HCT116 (cell line): Measurements from ENCODE around the gene NUDT16L1. TPM values are rescaled to one million over a fixed set of nuclear protein-coding genes. Genes with fewer than 3 reads are reported as not detected.

ENCODE experiments used
- ATAC-seq: fragments of 200-7000 bp; cut with Tn5 transposase; 2 replicates; pipeline ENCODE4 v1.9.1; 2020; ENCODE audit warnings: mild to moderate bottlenecking, moderate library complexity
- BruUV-seq: library from RNA; stranded (reverse); fragments of 400-500 nt; replicated peaks from 2 replicates; lab custom pipeline; 2021; lab: Mats Ljungman, UMichigan
- CTCF ChIA-PET: fragments of 300-600 bp; sonication (Branson Sonifier 250); formaldehyde crosslinking; loops from one replicate; lab custom pipeline; 2021; ENCODE audit warnings: antibody characterized with exemption; lab: Charles Lee
- POLR2A ChIA-PET: fragments of 300-600, 350-600 bp; sonication (Branson Sonifier 250); formaldehyde crosslinking; loops from one replicate; lab custom pipeline; 2021; ENCODE audit warnings: antibody characterized with exemption; lab: Charles Lee
- RAD21 ChIA-PET, 2 experiments: fragments of 300-600 bp; sonication (Branson Sonifier 250); formaldehyde crosslinking; loops; one replicate each; lab custom pipeline; 2023; ENCODE audit warnings: low total read pairs in 2 of 2; ENCODE audit not compliant: uncharacterized antibody in 2 of 2, unreplicated experiment in 2 of 2, low non-redundant PET in 1 of 2; lab: Charles Lee
- DNase-seq: peaks from one replicate; pipeline ENCODE4 v3.0.0-alpha.2; 2010; ENCODE audit warnings: low read depth, low spot score
- H2AFZ ChIP-seq: fragments of 200-600 bp; shearing (Covaris generic), sonication (generic); 2 replicates; pipeline ENCODE4 v1.6.1; 2017; ENCODE audit warnings: low read depth, mixed run types, mixed read lengths, antibody characterized with exemption, low read length; ENCODE audit not compliant: poor library complexity, severe bottlenecking
- H3K27ac ChIP-seq: 2 replicates; pipeline ENCODE4 v1.5.1; 2012; ENCODE audit warnings: low read depth, low read length
- H3K27me3 ChIP-seq: fragments of 200-600 bp; sonication (generic); 2 replicates; pipeline ENCODE4 v1.6.1; 2016; ENCODE audit warnings: mixed run types, low read length, mixed read lengths; ENCODE audit not compliant: insufficient read depth
- H3K36me3 ChIP-seq, 2 experiments: fragments of 200-500 bp in 1 of 2; fragments of 200-600 bp in 1 of 2; sonication (Bioruptor generic) in 1 of 2; sonication (generic) in 1 of 2; 2 replicates each; pipeline versions ENCODE4 v1.5.1 to v1.6.1; 2014 to 2016; ENCODE audit warnings: low read length in 2 of 2, inconsistent platforms in 1 of 2, mixed read lengths in 1 of 2, mixed run types in 1 of 2; ENCODE audit not compliant: insufficient read depth in 2 of 2, control insufficient read depth in 1 of 2
- H3K4me1 ChIP-seq, 2 experiments: fragments of 200-600 bp in 1 of 2; sonication (generic) in 1 of 2; 2 replicates each; pipeline versions ENCODE4 v1.5.1 to v1.6.1; 2012 to 2017; ENCODE audit warnings: low read length in 2 of 2, inconsistent platforms in 1 of 2, mild to moderate bottlenecking in 1 of 2, mixed read lengths in 1 of 2, mixed run types in 1 of 2, moderate library complexity in 1 of 2; ENCODE audit not compliant: insufficient read depth in 2 of 2, control insufficient read depth in 1 of 2
- H3K4me2 ChIP-seq: fragments of 200-600 bp; sonication (generic); 2 replicates; pipeline ENCODE4 v1.6.1; 2017; ENCODE audit warnings: mixed run types, low read length, mixed read lengths
- H3K4me3 ChIP-seq, 2 experiments: fragments of 200-600 bp in 1 of 2; sonication (generic) in 1 of 2; replicated peaks in 1 of 2; 2 replicates each; pipeline ENCODE4 v1.5.1; 2011 to 2016; ENCODE audit warnings: low read length in 2 of 2, control low read depth in 1 of 2, low read depth in 1 of 2, mild to moderate bottlenecking in 1 of 2, mixed read lengths in 1 of 2, mixed run types in 1 of 2
- H3K79me2 ChIP-seq: fragments of 200-600 bp; sonication (generic); 2 replicates; pipeline ENCODE4 v1.6.1; 2017; ENCODE audit warnings: mild to moderate bottlenecking, mixed run types, low read length, moderate library complexity, mixed read lengths; ENCODE audit not compliant: insufficient read depth
- H3K9ac ChIP-seq: fragments of 200-600 bp; sonication (generic); 2 replicates; pipeline ENCODE4 v1.6.1; 2016; ENCODE audit warnings: low read length, mixed read lengths
- H3K9me2 ChIP-seq: fragments of 200-600 bp; sonication (generic), shearing (Covaris generic); 2 replicates; pipeline ENCODE4 v1.6.1; 2017; ENCODE audit warnings: mixed run types, mild to moderate bottlenecking, moderate library complexity; ENCODE audit not compliant: insufficient read depth
- H3K9me3 ChIP-seq, 2 experiments: fragments of 200-500 bp in 1 of 2; fragments of 200-600 bp in 1 of 2; sonication (Bioruptor generic) in 1 of 2; sonication (generic) in 1 of 2; 2 replicates each; pipeline ENCODE4 v1.6.1; 2014 to 2017; ENCODE audit warnings: low read length in 2 of 2, mixed read lengths in 2 of 2, inconsistent platforms in 1 of 2, low read depth in 1 of 2, mild to moderate bottlenecking in 1 of 2, mixed run types in 1 of 2, moderate library complexity in 1 of 2; ENCODE audit not compliant: control insufficient read depth in 1 of 2, insufficient read depth in 1 of 2
- H4K20me1 ChIP-seq: fragments of 200-600 bp; sonication (generic), shearing (Covaris generic); 2 replicates; pipeline ENCODE4 v1.6.1; 2017; ENCODE audit warnings: mixed run types, mild to moderate bottlenecking, moderate library complexity; ENCODE audit not compliant: insufficient read depth
- ATF3 ChIP-seq: IDR thresholded peaks from 2 replicates; pipeline ENCODE4 v1.6.1; 2012
- CBX3 ChIP-seq: IDR thresholded peaks from 2 replicates; pipeline ENCODE4 v1.6.1; 2012; ENCODE audit warnings: low read depth
- CEBPB ChIP-seq: IDR thresholded peaks from 2 replicates; pipeline ENCODE4 v1.6.1; 2012; ENCODE audit warnings: low read depth
- CTCF ChIP-seq, 3 experiments: fragments of 200-600 bp in 1 of 3; sonication (generic) in 1 of 3; IDR thresholded peaks in 2 of 3; conservative IDR thresholded peaks in 1 of 3; 2 replicates each; pipeline ENCODE4 v1.5.1; 2012 to 2017; ENCODE audit warnings: low read depth in 2 of 3, low read length in 2 of 3, antibody characterized with exemption in 1 of 3, borderline replicate concordance in 1 of 3, control low read depth in 1 of 3, mild to moderate bottlenecking in 1 of 3, mixed read lengths in 1 of 3, mixed run types in 1 of 3, moderate library complexity in 1 of 3; ENCODE audit not compliant: insufficient read depth in 1 of 3
- EGR1 ChIP-seq: IDR thresholded peaks from 2 replicates; pipeline ENCODE4 v1.6.1; 2012; ENCODE audit warnings: low read depth
- ELF1 ChIP-seq: IDR thresholded peaks from 2 replicates; pipeline ENCODE4 v1.6.1; 2012; ENCODE audit warnings: low read depth, borderline replicate concordance
- EZH2 ChIP-seq: fragments of 200-600 bp; sonication (generic); IDR thresholded peaks from 2 replicates; pipeline ENCODE4 v1.6.1; 2017; ENCODE audit warnings: antibody characterized with exemption, mixed run types
- EZH2phosphoT487 ChIP-seq: fragments of 200-600 bp; IDR thresholded peaks from 2 replicates; pipeline ENCODE4 v1.6.1; 2018; ENCODE audit warnings: antibody characterized with exemption, borderline replicate concordance
- FOSL1 ChIP-seq: IDR thresholded peaks from 2 replicates; pipeline ENCODE4 v1.6.1; 2012; ENCODE audit warnings: low read depth
- JUND ChIP-seq: IDR thresholded peaks from 2 replicates; pipeline ENCODE4 v1.6.1; 2012
- MAX ChIP-seq: IDR thresholded peaks from 2 replicates; pipeline ENCODE4 v1.6.1; 2012
- POLR2A ChIP-seq: IDR thresholded peaks from 2 replicates; pipeline ENCODE4 v1.7.0; 2011; ENCODE audit warnings: borderline replicate concordance; ENCODE audit not compliant: insufficient read depth, insufficient read length; ENCODE audit errors: extremely low read depth
- POLR2AphosphoS5 ChIP-seq: IDR thresholded peaks from 2 replicates; pipeline ENCODE4 v1.6.1; 2011; ENCODE audit warnings: mild to moderate bottlenecking, low read depth, low read length, moderate library complexity
- RAD21 ChIP-seq: IDR thresholded peaks from 2 replicates; pipeline ENCODE4 v1.6.1; 2012; ENCODE audit warnings: low read depth, mild to moderate bottlenecking
- SIN3A ChIP-seq: IDR thresholded peaks from 2 replicates; pipeline ENCODE4 v1.6.1; 2012; ENCODE audit warnings: low read depth
- SRF ChIP-seq: IDR thresholded peaks from 2 replicates; pipeline ENCODE4 v1.6.1; 2012; ENCODE audit warnings: low read depth
- TCF7L2 ChIP-seq: IDR thresholded peaks from 2 replicates; pipeline ENCODE4 v1.7.0; 2011; ENCODE audit warnings: borderline replicate concordance, inconsistent platforms; ENCODE audit not compliant: insufficient read depth, insufficient read length; ENCODE audit errors: extremely low read depth
- ZFX ChIP-seq: fragments of 450-650 bp; IDR thresholded peaks from 2 replicates; pipeline ENCODE4 v1.6.1; 2017
- ZNF274 ChIP-seq: fragments of 200-500 bp; sonication (Bioruptor generic); IDR thresholded peaks from 2 replicates; pipeline ENCODE4 v1.6.1; 2014; ENCODE audit warnings: mild to moderate bottlenecking, low read depth, low read length, inconsistent platforms
- intact Hi-C: fragments of 100-400 bp; cut with micrococcal nuclease; formaldehyde crosslinking; loops from 2 replicates; pipeline ENCODE4 v1.10.0; 2022
- total RNA-seq: library from RNA; stranded (reverse); gene quantifications from one replicate; pipeline ENCODE4 v1.2.1, GENCODE V29; 2021; ENCODE audit not compliant: unreplicated experiment

The NUDT16L1 gene
- total RNA-seq, 1 experiment from 2014 or later, result 23.4 TPM

DNA sequence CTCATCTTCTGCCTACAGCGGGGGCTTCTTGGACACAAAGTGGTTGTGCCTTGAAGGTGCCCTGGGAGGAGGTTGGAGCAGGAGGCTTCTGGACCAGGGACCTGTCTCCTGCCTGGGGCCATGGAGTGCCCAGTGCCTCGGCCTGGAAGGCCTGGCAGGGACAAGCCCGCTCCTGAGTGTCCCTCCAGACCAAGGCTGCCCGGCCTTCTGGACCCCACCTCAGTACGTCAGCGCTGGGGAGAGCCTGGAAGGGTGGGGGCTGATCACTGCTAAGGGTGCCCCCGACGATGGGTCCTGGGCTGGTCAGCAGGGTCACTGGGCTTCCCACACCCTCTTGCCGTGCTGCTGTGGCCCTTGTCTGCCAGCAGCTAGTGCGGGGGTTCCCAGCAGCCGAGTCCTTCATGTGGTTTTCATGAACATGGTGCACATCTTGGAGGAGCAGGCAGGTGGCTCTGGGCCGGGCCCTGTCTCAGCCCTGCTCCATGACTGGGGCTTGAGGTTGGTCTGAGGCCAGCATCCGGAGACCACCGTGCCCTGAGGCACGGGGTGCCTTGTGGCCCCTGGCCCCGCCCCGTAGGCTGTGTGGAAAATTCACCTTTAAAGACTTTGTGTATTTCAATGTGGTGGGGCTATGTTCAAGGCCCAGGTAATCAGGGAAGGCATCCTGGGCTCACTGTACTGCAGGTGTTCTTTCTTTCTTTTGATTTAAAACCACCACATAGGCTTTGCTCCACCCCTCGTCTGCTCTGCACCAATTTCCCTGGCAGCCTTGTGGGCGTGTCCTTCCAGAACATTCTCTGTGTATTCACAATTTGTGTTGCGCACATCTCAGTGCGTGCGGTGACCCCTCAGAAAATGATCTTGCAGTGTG lies 46.4 kb upstream of the NUDT16L1 start:
- ChIA-PET CTCF (no interaction called here), RAD21 (no interaction called here), POLR2A (no interaction called here)
- ATAC-seq (no peak), DNase-seq (no peak)
- Histone ChIP-seq H3K9me2 (no peaks in the 10 kb centered on the region), H3K27me3 (no peaks in the 10 kb centered on the region), H3K36me3 (no peaks in the 10 kb centered on the region), H2AFZ (no peak overlapping the region), H3K4me2 (no peak overlapping the region), H3K9ac (no peak overlapping the region), H3K4me3 (no peak overlapping the region), H3K27ac (no peak overlapping the region), H4K20me1 (no peaks in the 10 kb centered on the region), H3K4me1 (peaks cover 2 to 8% of the 10 kb centered on the region in 2 experiments; a peak in 3 of 4 replicates), H3K9me3 (no peaks in the 10 kb centered on the region), H3K79me2 (peaks cover 62% of the 10 kb centered on the region)
- no TSS peak for BruUV-seq
- intact Hi-C loops, result no loop called here
- TF ChIP-seq EZH2phosphoT487 (no peak), JUND (no peak), FOSL1 (no peak), ZNF274 (no peak), MAX (no peak), CEBPB (no peak), TCF7L2 (no peak), CTCF (IDR thresholded peaks at IDR 0.05 in 2 of 3, conservative IDR thresholded peaks at IDR 0.05 in 1 of 3; ENCODE audit: borderline replicate concordance in 1 of 3, insufficient read depth in 1 of 3, low read depth in 2 of 3, low read length in 2 of 3) (no peak), POLR2A (no peak), SIN3A (no peak), ELF1 (no peak), RAD21 (no peak), CBX3 (no peak), EGR1 (no peak), ATF3 (no peak), POLR2AphosphoS5 (no peak), EZH2 (no peak), ZFX (no peak), SRF (no peak)
